Measurements from ENCODE around the gene C10orf71. TPM values are rescaled to one million over a fixed set of nuclear protein-coding genes. Genes with fewer than 3 reads are reported as not detected.

C10orf71 gene
- polyA plus RNA-seq, 3 donors: under 0.01 to 0.05 (median 0.01) TPM

DNA sequence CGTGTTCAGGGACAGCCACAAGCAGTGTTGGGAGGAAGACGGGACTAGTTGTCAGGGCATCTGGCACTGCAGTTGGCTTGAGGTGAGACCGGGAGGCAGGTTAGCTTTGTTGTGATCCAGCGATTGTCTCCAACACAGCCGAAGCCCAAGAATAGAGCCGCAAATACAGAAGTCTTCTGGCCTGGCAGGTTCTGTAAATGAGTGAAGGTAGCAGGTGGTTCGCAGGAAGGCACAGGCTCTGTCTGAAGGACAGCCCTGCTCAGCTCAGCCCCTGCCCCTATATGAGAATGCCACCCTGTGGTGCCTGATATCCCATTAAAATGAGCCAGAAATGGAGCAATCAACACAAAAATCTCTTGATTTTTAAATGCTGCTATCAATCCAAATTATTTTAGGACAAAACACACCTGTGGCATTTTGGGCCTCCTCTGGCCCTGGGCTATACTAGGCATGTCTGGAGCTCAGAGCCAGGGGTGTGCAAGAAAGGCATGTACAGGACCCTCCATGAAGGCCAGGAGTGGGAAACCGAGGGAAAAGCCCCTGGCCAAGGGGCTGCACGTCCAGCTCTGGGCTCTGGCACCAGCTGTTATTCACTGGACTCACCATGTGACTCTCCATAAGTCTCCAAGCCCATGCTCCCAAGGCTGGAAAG, 11.2 kb upstream of the C10orf71 start:
- WGBS, 3 donors: 77 to 90% (median 88%) methylated on average over 8 to 9 of the region's 9 CpGs

DNA sequence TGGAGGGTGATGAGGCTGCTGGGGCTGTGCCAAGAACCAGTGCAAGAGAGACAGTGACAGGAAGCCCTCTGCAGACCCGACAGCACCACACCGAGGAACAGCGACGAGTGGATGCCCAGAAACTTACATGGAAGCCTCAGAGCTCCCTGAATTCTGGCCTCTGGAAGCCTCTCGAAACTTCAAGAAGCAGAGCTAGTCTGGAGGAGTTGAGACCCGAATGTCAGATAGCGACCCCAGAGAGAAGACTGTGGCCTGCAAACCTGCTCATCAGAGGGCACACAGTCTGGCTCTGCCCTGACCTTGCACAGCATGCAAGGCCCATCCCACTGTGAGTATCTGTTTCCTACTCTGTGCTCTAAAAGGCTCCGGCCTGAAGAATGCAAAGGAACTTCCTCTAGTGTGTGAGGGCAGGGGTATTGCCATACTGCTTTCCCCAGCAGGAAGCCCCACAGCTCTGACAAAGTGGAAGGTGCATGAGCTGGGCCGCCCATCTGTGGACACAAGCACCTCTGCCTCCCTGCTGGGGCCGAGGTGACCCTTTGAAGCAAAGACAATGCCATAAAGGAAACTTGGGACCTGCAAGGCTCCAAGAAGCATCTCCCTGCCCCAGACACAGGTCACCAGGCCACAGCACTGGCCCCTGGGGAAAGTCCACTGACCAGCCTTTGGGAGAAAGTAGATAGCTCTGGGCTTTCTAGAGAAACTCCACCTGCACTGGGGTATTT, 10.5 kb upstream of the C10orf71 start:
- WGBS, 3 donors: 69 to 84% (median 81%) methylated on average over 10 of the region's 10 CpGs
- H3K27ac ChIP-seq (ENCODE audit: low read depth, low read length): no peak overlapping the region

More for the DNA sequence above, 11.2 kb upstream of the C10orf71 start:
- no peak overlapping the region for H3K27ac ChIP-seq (ENCODE audit: low read depth, low read length)

DNA sequence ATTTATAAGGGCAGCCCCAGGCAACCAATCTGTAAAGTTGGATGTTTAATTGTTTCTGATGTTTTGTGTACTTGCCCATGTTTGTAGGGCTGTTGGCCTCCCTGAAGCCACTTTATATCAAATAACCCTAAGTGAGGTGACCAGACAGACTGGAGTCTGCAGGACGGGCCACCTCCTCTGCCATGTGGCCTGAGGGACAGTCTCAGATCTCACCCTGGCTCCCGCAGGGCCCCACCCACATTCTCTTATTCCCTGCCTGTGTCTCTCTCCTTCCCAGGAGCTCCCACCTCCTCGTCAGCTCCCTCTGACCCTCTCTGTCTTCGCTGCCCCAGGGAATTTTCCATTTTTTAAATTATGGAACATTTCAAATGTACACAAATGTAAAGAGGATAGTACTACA, 9.5 kb upstream of the C10orf71 start:
- 38 to 60% (median 60%) methylated on average over 4 of the region's 4 CpGs for WGBS, 3 donors
- H3K27ac ChIP-seq (ENCODE audit: low read depth, low read length): no peak overlapping the region

GRCh38 chr10:49290131-49290530, 8.8 kb upstream of the C10orf71 start:
- no peak overlapping the region for H3K27ac ChIP-seq (ENCODE audit: low read depth, low read length)
- WGBS, 3 donors: 26 to 72% (median 57%) methylated on average over 1 of the region's 1 CpG

DNA sequence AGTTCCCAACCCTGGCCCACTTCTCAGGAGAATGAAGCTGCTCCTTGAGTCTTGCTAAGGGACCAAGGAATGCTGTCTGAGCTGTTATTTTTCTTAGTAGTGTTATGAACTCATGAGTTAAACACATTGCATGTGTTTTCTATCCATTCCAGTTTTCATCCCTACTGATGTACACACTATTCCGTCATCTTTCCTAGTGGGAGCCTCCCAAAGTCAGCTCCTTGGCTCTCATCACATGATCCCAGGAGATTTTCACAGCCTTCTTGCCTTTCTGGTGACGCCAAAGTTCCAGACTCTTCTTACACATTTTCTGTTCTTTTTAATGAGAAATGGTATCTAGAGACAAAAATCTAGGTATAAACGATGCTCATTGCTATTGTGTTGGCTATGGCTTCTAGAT, 8.4 kb upstream of the C10orf71 start:
- WGBS, 3 donors: 54 to 64% (median 59%) methylated on average over 3 of the region's 3 CpGs
- no peak overlapping the region for H3K27ac ChIP-seq (ENCODE audit: low read depth, low read length)

GRCh38 chr10:49292565-49293207, 6.3 kb upstream of the C10orf71 start:
- 70 to 77% (median 71%) methylated on average over 6 of the region's 6 CpGs for WGBS, 3 donors
- H3K27ac ChIP-seq (ENCODE audit: low read depth, low read length): no peak overlapping the region

- 69 to 86% (median 77%) methylated on average over 7 of the region's 7 CpGs for WGBS, 3 donors
- no peak overlapping the region for H3K27ac ChIP-seq (ENCODE audit: low read depth, low read length)
Observed at GRCh38 chr10:49293208-49293603, 5.8 kb upstream of the C10orf71 start.

DNA sequence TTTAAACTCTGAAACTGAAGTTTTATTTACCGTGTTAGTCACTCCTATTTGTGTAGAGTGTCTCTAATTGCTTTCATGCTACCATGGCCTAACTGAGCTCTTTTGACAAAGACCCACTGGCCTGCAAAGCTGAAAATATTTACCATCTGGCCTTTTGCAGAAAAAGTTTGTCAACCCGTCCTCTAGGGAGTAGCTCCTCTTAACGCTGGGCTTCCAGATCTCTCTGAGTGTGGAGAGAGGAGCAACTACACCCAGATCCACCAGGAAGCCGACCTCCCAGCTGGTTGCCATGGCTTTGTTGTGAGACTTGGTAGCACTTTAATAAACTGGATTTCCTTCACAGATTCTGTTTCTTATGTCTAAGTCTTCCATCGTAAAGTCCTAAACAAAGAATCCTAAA, 4.2 kb upstream of the C10orf71 start:
- no peak overlapping the region for H3K27ac ChIP-seq (ENCODE audit: low read depth, low read length)
- 68 to 83% (median 77%) methylated on average over 5 of the region's 5 CpGs for WGBS, 3 donors

- H3K27ac ChIP-seq (ENCODE audit: low read depth, low read length): no peak overlapping the region
- WGBS, 3 donors: 84 to 98% (median 92%) methylated on average over 3 of the region's 3 CpGs
Observed at GRCh38 chr10:49295297-49295696, 3.7 kb upstream of the C10orf71 start.

- 87 to 94% (median 94%) methylated on average over 7 of the region's 7 CpGs for WGBS, 3 donors
- H3K27ac ChIP-seq (ENCODE audit: low read depth, low read length): no peak overlapping the region
Observed at GRCh38 chr10:49296382-49296781, 2.6 kb upstream of the C10orf71 start.

DNA sequence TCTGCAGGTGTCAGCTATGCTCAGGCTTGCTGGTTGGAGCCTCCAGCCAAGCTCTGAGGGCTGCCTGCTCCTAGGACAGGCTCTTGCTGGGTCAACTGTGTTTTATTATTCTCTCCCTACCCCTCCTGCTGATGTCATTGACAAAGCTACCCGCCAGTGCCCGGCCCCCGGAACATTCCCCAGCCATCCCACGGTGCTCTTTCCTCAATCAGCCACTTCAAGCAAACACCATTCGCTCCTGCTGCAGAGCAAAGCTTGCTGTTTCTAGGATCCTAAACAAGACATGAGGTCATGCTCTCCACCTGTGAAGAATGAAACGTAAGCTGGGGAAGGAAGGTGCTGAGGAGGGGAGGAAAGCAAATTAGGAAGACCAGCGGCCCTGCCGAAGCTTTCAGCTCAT, 2.1 kb upstream of the C10orf71 start:
- H3K27ac ChIP-seq (ENCODE audit: low read depth, low read length): no peak overlapping the region
- 51 to 85% (median 76%) methylated on average over 8 of the region's 8 CpGs for WGBS, 3 donors

DNA sequence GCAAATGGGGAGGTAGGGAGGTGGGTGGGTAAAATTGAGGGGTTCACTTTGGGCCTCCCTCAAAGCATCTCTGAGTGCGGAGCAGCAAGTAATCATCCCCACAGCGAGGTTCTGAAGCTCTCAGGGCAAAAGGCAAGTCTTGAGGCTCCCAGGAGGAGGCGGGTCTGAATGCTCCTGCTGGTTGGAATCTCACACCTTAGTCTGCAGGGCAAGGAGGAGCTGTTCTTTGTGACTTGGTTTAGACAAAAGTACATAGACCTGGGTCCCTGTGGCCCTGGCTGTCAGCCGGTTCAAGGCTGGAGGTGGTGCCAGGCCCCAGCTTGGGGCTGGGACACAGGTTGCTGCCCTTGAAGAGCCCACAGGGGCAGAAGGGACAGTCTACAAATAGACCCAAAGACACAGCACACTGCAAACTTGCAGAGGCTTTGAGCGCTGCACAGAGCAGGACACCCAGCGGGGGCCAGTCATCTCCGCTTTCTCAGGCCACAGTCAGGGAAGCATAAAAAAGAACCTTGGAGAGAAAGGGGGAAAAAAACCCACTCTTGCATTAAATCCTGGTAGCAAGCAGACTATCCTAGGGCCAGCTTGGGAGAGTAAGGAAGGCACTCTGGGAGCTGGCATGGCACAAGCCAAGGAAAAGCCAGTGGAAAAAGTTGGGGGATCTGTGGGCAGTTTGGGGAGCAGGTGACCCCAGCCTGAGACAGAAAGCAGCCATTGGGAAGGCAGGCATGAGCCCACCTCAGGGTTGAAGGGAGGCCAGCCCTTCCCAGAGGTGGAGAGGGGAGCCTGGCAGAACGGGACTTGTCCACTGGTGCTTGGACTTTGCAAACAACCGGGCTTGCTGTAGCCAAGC, 926 bp upstream of the C10orf71 start:
- 70 to 92% (median 87%) methylated on average over 9 of the region's 9 CpGs for WGBS, 3 donors

GRCh38 chr10:49298671-49298982, 343 bp upstream of the C10orf71 start:
- no peak overlapping the region for H3K27ac ChIP-seq (ENCODE audit: low read depth, low read length)
- 28 to 53% (median 51%) methylated on average over 11 of the region's 11 CpGs for WGBS, 3 donors

More for the DNA sequence above, 926 bp upstream of the C10orf71 start:
- no peak overlapping the region for H3K27ac ChIP-seq (ENCODE audit: low read depth, low read length)

DNA sequence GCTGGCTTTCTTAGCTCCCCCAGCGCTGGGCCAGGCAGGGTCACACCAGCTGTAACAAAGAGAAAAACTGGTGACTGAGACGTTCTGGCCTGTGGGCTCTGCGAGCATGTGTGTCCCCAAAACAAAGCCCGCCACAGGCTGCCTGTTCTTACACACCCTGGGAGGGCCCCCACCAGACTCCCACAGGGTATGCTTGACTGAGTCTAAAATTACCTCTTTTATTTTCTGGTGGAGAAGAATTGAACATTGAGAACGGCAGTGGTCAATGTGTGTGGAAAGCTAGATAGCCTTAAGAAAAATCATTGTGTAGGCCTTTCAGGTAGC, 808 bp downstream of the C10orf71 start:
- WGBS, 3 donors: 72 to 78% (median 74%) methylated on average over 5 of the region's 5 CpGs
- H3K27ac ChIP-seq (ENCODE audit: low read depth, low read length): no peak overlapping the region

DNA sequence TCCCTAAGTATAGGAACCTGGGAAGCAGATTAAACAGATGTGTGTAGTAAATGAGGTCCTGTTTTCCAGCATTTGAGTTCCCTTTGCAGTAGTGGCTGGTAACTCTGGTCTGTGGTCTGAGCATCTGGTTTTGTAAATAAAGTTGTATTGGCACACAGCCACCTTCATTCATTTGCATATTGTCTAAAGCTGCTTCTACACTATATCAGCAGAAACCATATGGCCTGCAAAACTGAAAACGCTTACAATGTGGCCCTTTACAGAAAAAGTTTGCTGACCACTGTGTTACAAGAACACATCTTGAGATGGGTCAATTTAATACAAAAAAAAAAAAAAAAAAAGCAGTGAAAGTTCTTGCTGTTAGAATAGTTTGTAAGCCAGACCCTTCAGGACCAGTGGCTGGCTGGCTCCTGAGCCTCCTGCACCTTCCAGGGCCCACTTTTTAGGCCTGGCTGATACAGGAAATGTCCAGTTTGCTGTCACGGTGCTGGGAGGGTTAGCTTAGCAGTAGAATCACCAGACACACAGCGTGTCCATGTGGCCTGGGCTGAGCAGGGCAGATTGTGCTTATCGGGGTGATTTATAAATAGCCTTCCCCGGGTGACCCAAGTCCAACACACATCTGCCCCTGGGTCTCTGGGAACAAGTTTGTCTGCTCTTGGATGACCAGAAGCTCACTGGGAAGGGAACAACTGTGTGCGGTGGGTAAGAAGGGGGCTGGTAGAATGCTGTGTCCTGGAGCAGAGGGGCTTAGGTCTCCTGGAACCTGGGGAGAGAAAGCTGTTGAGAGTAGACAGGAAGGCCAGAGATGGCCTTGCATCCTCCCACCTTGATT, 1.4 kb downstream of the C10orf71 start:
- H3K27ac ChIP-seq (ENCODE audit: low read depth, low read length): no peak overlapping the region
- WGBS, 3 donors: 59 to 65% (median 62%) methylated on average over 6 of the region's 6 CpGs

- no peak overlapping the region for H3K27ac ChIP-seq (ENCODE audit: low read depth, low read length)
Observed at GRCh38 chr10:49301302-49301701, 2.3 kb downstream of the C10orf71 start.

GRCh38 chr10:49302088-49302487, 3.1 kb downstream of the C10orf71 start:
- no peak overlapping the region for H3K27ac ChIP-seq (ENCODE audit: low read depth, low read length)
- 72 to 81% (median 77%) methylated on average over 2 of the region's 2 CpGs for whole genome bisulfite sequencing, 3 donors

More at GRCh38 chr10:49301302-49301701, 2.3 kb downstream of the C10orf71 start:
- 92 to 100% (median 100%) methylated on average over 1 of the region's 1 CpG for WGBS, 3 donors

- WGBS, 3 donors: 86 to 88% (median 87%) methylated on average over 1 of the region's 1 CpG
Observed at GRCh38 chr10:49303711-49304110, 4.7 kb downstream of the C10orf71 start.

More at GRCh38 chr10:49303711-49304110, 4.7 kb downstream of the C10orf71 start:
- H3K27ac ChIP-seq (ENCODE audit: low read depth, low read length): no peak overlapping the region
